ENCODE measurements around the gene TUBB4B. TPM values are rescaled to one million over a fixed set of nuclear protein-coding genes. Genes with fewer than 3 reads are reported as not detected.

TUBB4B gene
- total and polyA plus RNA-seq, 2 experiments from 2014 or later, result 334 to 389 TPM

DNA sequence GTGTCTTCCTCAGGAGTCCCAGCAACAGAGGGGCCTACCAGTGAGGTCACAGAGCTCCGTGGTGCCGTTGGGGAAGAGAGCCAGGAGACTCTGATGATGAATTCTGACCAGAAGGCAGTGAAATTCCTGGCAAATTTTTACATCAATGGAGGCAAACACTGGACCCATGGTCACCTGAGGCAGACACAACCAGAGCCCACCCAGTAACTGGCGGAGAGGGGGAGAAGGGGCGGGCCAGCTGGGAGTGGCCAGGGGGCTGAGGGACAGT, 10.0 kb downstream of the TUBB4B start, which contains the start of gene STPG3:
Gene STPG3, plus strand, starts transcription at position 93 of the 268 bp plus-strand sequence. Its CDS starts 1 bp downstream, at position 94.
- H3K4me3 ChIP-seq, result no peak within 1 kb of the TSS
- no peaks in the 10 kb centered on the region for H3K36me3 ChIP-seq (ENCODE audit: insufficient read depth)
- Mint-ChIP-seq H3K9me3 (no peaks in the 10 kb centered on the region), H3K27ac (no peak within 1 kb of the TSS), H3K27me3 (ENCODE audit: insufficient read depth, low read depth, poor library complexity) (peaks cover 17% of the 10 kb centered on the region), H3K4me1 (peaks cover 11% of the 10 kb centered on the region), H3K36me3 (ENCODE audit: low read depth) (no peaks in the 10 kb centered on the region), H3K4me3 (no peak within 1 kb of the TSS)
- TF ChIP-seq, protein P1, sequence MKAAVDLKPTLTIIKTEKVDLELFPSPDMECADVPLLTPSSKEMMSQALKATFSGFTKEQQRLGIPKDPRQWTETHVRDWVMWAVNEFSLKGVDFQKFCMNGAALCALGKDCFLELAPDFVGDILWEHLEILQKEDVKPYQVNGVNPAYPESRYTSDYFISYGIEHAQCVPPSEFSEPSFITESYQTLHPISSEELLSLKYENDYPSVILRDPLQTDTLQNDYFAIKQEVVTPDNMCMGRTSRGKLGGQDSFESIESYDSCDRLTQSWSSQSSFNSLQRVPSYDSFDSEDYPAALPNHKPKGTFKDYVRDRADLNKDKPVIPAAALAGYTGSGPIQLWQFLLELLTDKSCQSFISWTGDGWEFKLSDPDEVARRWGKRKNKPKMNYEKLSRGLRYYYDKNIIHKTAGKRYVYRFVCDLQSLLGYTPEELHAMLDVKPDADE (IDR thresholded peaks at IDR 0.05), result no peak
- TF ChIP-seq EZH2 (IDR thresholded peaks at IDR 0.05; ENCODE audit: low read depth, unreplicated experiment) (no peak), NANOG (IDR thresholded peaks at IDR 0.05; ENCODE audit: borderline replicate concordance) (no peak)
- peaks cover 5% of the 10 kb centered on the region for H3F3A ChIP-seq (replicated peaks; ENCODE audit: low read depth)
- H3K4me1 ChIP-seq (ENCODE audit: insufficient read depth), result peaks cover 11% of the 10 kb centered on the region; the same call in 1 of the 2 replicates
- no peak for ATAC-seq
- peaks cover 7% of the 10 kb centered on the region for H3K79me2 ChIP-seq (replicated peaks; ENCODE audit: insufficient read depth)
- DNase-seq (ENCODE audit: low spot score), result no peak
- H3K27me3 ChIP-seq (ENCODE audit: insufficient read depth), result peaks cover 4% of the 10 kb centered on the region; the same call in 1 of the 2 replicates
- H3K27ac ChIP-seq (ENCODE audit: low read depth), result no peak within 1 kb of the TSS
- no peaks in the 10 kb centered on the region for H3K9me2 ChIP-seq (ENCODE audit: insufficient read depth)
- no peaks in the 10 kb centered on the region; the same call in 1 of the 2 replicates for H4K20me1 ChIP-seq (replicated peaks; ENCODE audit: insufficient read depth)
- no peak within 1 kb of the TSS for H2AFZ ChIP-seq
- no peak within 1 kb of the TSS for H3K4me2 ChIP-seq

DNA sequence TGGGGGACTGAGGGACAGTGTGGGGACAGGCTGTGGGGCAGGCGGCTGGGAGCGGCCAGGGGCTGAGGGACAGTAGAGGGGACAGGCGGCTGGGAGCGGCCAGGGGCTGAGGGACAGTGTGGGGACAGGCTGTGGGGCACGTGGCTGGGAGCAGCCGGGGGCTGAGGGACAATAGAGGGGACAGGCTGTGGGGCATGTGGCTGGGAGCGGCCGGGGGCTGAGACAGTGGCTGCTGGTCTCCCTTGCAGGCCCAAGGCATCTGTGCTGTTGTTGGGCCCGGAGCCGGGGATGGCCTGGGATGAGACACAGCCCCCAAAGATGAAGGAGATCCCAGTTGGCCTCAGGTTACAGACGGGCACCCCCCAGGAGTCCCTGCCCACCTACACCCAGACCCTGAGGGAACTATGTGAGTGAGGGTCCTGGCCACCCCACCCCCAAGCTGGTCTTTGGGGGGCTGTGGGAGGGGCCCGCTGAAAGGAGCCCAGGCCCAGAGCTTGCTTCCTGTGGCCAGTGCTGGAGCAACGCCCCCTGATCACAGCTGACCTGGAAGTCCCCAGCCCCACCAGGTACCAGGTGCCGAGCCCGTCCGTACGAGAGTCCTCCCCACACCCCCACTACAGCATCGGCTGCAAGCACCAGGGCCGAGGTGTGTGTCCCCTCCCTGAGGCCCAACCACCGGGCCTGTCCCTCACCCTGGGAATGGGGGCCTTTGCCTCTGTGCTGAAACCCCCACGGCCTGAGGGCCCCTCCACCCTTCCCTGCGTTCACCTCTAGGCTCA, 10.6 kb downstream of the TUBB4B start:
- H3K36me3 ChIP-seq (ENCODE audit: insufficient read depth), result no peaks in the 10 kb centered on the region; the same call in 1 of the 2 replicates

DNA sequence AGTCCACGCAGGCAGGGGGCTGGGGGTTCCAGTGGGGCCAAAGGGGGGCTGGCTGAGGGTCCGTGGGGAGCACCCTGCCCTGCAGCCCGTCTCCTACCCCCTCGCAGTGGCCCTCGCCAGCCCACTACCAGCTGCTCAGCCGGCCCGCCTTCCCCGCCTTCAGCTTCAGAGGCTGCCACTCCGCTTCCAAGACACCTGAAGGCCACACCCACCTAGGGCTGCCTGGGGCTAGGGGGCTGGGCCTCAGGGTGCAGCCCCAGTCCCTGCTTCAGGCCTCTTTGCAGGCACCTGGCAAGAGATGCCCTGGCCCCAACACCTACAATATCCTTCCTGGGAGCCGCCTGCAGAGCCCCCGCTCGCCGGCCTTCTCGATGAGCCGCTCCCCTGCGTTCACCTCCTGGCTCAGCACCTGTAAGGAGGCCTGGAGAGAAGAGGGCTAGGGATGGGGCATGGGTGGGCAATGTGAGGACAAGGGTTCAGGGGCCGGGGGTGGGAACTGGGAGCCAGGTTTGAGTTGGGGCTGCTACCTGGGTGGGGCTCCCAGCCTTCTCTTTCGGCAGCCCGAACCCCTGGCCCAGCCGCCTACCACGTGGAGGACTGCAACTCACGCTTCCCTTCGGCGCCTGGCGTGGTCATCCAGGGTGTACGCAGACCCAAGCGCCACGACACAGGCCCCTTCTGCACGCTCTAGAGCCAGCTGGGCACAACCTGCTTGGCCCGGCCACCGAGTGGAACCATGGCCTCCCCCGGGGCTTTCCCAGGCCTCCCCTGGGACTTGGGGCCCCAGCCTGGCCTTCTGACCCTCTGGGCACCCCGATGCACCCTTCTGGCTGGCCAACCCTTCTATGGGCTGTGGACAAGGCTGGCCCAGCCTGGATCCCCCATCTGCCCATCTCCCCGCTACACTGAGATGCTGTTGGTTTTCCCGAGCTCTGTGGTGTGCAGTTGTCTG, 11.7 kb downstream of the TUBB4B start:
- H4K20me1 ChIP-seq (replicated peaks; ENCODE audit: insufficient read depth), result no peaks in the 10 kb centered on the region; the same call in 1 of the 2 replicates
- H3K4me3 Mint-ChIP-seq, result no peak overlapping the region; the same call in 2 of the 3 replicates
- H3K9me2 ChIP-seq (ENCODE audit: insufficient read depth), result no peaks in the 10 kb centered on the region
- no peak overlapping the region for H2AFZ ChIP-seq
- H3K27me3 ChIP-seq (ENCODE audit: insufficient read depth), result peaks cover 4% of the 10 kb centered on the region; the same call in 1 of the 2 replicates
- no peaks in the 10 kb centered on the region; the same call in 1 of the 2 replicates for H3K36me3 ChIP-seq (ENCODE audit: insufficient read depth)
- ATAC-seq (peak; percentile 68), DNase-seq (ENCODE audit: low spot score) (peak; percentile 60)
- H3F3A ChIP-seq (replicated peaks; ENCODE audit: low read depth), result peaks cover 5% of the 10 kb centered on the region
- H3K27ac ChIP-seq (ENCODE audit: low read depth), result no peak overlapping the region
- H3K4me1 ChIP-seq (ENCODE audit: insufficient read depth), result peaks cover 13% of the 10 kb centered on the region; the same call in 1 of the 2 replicates
- H3K79me2 ChIP-seq (replicated peaks; ENCODE audit: insufficient read depth), result peaks cover 20% of the 10 kb centered on the region
- H3K4me3 ChIP-seq, result no peak overlapping the region
- peaks cover 11% of the 10 kb centered on the region for H3K4me1 Mint-ChIP-seq
- H3K27ac Mint-ChIP-seq, result no peak overlapping the region
- H3K27me3 Mint-ChIP-seq (ENCODE audit: insufficient read depth, low read depth, poor library complexity), result peaks cover 21% of the 10 kb centered on the region
- H3K4me2 ChIP-seq, result no peak overlapping the region
- H3K9me3 Mint-ChIP-seq, result no peaks in the 10 kb centered on the region
- H3K36me3 Mint-ChIP-seq (ENCODE audit: low read depth), result peaks cover 8% of the 10 kb centered on the region; the same call in 2 of the 3 replicates
- TF ChIP-seq CREB1 (CRISPR knock-in tag; IDR thresholded peaks at IDR 0.05; ENCODE audit: low read depth), result no peak
- TF ChIP-seq STAT1 (IDR thresholded peaks at IDR 0.05; ENCODE audit: unreplicated experiment), result no peak
- no peak for TF ChIP-seq JUNB (IDR thresholded peaks at IDR 0.05; ENCODE audit: unreplicated experiment)
- TF ChIP-seq ZNF114 (CRISPR knock-in tag; IDR thresholded peaks at IDR 0.05), result no peak
- TF ChIP-seq EZH2phosphoT487 (IDR thresholded peaks at IDR 0.05; ENCODE audit: unreplicated experiment), result no peak

More for the DNA sequence above, 10.6 kb downstream of the TUBB4B start:
- peaks cover 11% of the 10 kb centered on the region for H3K4me1 Mint-ChIP-seq
- H3K36me3 Mint-ChIP-seq (ENCODE audit: low read depth), result peaks cover 4% of the 10 kb centered on the region; the same call in 2 of the 3 replicates
- H3K27ac ChIP-seq (ENCODE audit: low read depth), result no peak overlapping the region
- H2AFZ ChIP-seq, result no peak overlapping the region
- H3K4me2 ChIP-seq, result no peak overlapping the region
- H3K4me3 ChIP-seq, result no peak overlapping the region
- H3K27ac Mint-ChIP-seq, result no peak overlapping the region
- ATAC-seq (no peak), DNase-seq (ENCODE audit: low spot score) (no peak)
- TF ChIP-seq ZNF331 (CRISPR knock-in tag; IDR thresholded peaks at IDR 0.05; ENCODE audit: low read depth) (no peak), NANOG (IDR thresholded peaks at IDR 0.05; ENCODE audit: borderline replicate concordance) (no peak)
- H3K4me3 Mint-ChIP-seq, result no peak overlapping the region
- H3K9me3 Mint-ChIP-seq, result no peaks in the 10 kb centered on the region
- H3K27me3 ChIP-seq (ENCODE audit: insufficient read depth), result peaks cover 4% of the 10 kb centered on the region; the same call in 1 of the 2 replicates
- H4K20me1 ChIP-seq (replicated peaks; ENCODE audit: insufficient read depth), result no peaks in the 10 kb centered on the region; the same call in 1 of the 2 replicates
- H3K4me1 ChIP-seq (ENCODE audit: insufficient read depth), result peaks cover 13% of the 10 kb centered on the region; the same call in 1 of the 2 replicates
- no peaks in the 10 kb centered on the region for H3K9me2 ChIP-seq (ENCODE audit: insufficient read depth)
- H3K79me2 ChIP-seq (replicated peaks; ENCODE audit: insufficient read depth), result peaks cover 12% of the 10 kb centered on the region
- H3F3A ChIP-seq (replicated peaks; ENCODE audit: low read depth), result peaks cover 5% of the 10 kb centered on the region
- peaks cover 19% of the 10 kb centered on the region for H3K27me3 Mint-ChIP-seq (ENCODE audit: insufficient read depth, low read depth, poor library complexity)

Measured in GM23338 (cell line).